Stimulated activated CD4-positive, alpha-beta T cell treated with anti-CD3 and anti-CD28 coated beads, Interleukin-12 subunit alpha, Interleukin-12 subunit beta, amount 100 ng/mL, for 24 hours (primary cell): ENCODE measurements around the gene SLC35B4.

Experiments
- DNase-seq, 2 experiments: peaks; one replicate each; pipeline ENCODE4 v3.0.0-alpha.2; 2020; ENCODE audit warnings: low read depth in 2 of 2

The SLC35B4 gene

DNA sequence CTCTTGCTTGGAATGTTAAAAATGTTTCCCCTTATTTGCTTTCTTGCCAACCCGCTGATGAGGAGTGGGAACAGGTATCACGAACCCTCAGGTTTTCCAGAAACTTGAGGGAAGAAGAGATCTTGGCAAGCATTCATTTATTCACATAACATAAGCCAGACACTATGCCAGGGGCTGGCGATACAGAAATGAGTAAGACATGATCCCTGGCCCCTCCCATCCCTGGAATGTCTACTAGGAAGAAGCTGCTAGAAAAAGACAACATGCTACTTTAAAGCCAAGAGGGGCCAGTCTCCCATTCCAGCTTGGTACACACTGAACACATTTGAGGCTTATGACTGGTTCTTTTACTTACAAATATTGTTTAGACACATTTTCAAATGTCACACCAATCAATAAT is 26.4 kb downstream of the SLC35B4 start:
- DNase-seq = no peak

DNA sequence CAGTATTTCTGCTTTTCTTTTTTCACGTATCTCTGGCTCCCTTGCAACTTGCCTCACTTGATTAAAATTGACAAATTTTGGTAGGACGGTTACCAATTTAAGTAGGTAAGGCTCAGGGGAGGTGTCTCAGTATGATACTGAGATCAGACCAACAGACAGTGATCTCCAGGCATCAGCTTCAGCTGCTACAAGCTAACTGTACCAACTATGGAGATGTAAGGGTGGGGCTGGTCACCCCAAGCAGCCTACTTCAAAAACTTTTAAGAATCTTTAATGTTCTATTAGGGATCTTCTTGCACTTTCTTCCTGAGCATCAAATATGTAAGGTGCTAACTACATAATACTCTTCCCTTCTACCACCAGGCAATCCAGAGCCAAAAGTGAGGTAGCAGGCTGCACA is 26.9 kb downstream of the SLC35B4 start:
- DNase-seq = no peak

DNA sequence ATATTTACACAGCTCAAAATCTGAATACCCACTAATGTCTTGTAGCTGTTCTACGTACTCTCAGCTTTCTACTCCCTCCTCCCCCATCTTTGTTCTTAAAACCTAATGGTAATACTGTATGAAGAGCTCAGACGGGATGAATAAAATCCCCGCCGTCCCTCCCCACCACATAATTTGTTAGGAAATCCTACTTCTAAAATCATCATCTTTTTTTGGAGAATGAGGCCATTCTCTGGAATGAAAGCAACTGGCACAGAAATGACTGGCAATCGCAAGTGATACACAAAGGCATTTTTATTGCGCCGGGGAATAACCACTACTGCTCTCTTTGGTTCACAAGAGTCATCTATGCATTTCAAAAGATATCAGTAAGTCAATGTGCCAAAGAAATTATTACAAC is 27.3 kb downstream of the SLC35B4 start:
- no peak for DNase-seq

DNA sequence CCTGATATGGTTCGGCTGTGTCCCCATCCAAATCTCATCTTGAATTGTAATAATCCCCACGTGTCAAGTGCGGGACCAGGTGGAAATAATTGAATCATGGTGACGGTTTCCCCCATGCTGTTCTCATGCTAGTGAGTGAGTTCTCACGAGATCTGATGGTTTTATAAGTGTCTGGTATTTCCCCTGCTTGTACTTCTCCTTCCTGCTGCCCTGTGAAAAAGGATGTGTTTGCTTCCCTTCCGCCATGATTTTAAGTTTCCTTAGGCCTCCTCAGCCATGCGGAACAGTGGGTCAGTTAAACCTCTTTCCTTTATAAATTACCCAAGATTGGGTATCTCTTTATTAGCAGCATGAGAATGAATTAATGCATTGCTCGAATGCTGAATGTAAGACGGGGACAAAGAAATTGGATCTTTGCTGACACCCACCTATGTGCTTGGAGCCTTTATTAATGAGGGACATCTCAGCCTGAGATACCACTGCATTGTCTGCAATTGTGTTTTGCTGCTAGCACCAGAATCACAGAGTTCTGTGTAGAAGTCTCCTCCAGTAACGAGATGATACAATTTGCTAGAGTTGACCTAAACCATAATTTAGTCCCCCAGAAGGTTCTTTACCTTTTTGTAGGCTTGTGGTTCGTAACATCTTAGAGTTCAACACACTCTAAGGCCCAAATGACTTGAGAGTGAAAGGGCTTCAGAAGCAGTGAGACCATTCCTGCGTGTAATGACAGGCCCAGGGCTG is 28.6 kb downstream of the SLC35B4 start:
- no peak for DNase-seq

DNA sequence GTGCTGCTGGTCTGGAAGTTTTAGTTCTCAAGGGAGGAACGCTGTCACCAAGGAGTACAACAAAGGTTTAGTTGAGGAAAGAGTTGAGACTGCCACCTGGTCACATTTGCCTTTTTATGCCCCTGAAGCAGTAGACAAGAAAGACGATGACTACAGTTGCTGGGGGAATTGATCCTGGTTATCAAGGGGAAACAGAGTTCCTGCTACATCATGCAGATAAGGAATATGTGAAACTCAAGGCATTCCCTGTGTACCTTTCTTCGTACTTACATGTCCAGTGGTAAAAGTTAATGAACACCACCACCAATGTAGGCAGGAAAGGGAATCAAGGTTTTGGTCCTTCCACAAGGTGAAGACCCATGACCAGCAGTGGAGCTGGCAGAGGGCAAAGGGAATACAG is 31.8 kb downstream of the SLC35B4 start:
- no peak for DNase-seq

DNA sequence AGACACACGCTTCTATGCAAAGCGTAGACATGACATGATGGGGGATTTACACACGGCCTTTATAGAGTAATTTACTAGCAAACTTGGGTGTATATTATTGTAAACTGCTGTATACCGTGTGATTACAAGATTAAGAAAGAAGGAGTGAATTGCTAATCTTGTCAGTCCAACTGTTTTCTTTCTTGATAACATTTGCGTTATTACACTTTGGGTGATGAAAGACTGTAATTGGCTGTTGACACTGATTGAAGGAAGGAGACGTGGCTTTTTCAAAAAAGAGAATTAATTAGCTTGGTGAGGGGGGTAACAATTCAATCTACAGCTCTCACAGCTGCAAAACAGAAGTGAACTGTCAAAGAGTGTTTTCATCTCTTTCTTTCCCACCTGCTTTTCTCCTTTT is 32.7 kb downstream of the SLC35B4 start:
- no peak for DNase-seq

DNA sequence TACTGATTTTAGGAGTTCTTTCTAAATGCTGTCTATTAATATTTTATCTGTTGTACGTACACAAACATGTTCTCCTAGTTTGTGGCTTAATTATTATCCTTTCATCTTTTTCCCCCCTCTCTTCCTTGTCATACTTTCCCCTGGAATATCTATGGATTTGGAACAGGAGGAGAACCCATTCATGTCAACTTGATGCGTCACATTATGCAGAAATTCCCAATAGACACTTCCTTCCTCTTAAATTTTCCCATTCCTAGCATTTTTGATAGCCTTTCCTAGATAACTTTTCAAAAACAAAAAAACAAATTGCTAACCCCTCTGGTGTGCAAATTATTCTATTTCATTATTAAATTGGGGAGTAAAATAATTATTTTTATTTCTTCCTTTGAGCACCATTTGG is 36.2 kb downstream of the SLC35B4 start:
- no peak for DNase-seq

DNA sequence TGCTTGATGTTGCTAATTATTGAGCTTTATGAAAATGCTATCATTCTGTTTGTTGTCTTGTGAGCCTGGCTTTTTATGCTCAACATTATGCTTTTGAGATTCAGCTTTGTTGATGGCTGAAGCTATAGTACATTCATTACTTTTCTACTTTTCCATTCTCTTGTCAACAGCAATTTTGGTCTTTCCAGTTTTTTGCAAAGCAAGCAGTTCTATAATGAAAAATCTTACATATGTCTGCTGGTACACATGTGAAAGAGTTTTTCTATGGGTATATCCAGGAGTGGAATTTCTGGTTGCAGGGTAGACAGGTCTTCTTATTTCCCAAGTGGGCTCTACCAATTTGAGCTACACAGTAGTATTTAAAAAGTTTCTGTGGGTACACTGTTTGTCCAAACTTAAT is 36.8 kb downstream of the SLC35B4 start:
- DNase-seq = no peak

DNA sequence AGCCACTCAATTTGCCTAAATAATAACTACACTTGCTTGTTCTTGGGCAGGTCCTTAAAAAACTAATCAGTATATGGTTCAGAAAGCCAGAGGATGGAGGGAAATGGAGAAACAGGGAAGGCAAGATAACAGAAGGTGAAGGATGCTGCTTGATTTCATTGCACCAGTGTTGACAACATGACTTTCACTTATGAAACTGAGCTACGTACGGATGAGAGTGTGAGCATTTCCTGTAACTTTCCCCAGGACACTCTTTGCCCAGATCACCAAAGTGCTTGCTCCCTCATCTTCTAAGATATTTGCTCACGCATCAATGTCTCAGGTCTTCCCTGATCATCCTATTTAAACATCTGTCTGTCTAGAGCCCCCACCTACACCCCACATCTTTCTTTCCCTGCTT is 37.4 kb downstream of the SLC35B4 start:
- DNase-seq = no peak

DNA sequence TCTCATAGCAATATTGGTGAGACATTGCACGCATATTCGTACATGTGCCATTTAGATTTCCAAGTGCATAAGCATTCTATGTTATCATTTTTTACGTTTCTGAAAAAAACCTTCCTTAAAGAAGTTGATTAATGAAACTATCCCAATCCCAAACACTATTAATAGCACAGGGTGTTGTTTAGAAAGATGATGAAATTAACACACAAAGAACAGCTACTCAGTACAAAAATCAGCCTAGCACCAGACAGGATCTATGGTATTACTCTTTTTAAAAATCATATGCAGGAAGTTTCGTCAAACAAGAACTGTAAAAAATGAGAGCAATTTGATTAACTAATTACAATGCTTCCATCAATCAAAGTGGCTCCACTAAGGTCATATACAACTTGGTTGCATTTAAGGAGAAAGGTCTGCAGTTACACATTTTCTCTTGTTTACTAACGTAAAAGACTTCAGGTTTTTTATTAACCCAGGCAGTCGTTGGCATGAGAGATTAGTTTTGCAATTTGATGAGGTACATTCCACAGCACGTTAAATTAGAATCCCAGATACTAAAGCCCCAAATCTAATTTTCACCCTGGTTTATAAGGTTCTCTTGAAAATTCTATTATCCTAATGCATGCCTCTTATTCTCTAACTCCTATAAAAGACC is 38.1 kb downstream of the SLC35B4 start:
- no peak for DNase-seq

DNA sequence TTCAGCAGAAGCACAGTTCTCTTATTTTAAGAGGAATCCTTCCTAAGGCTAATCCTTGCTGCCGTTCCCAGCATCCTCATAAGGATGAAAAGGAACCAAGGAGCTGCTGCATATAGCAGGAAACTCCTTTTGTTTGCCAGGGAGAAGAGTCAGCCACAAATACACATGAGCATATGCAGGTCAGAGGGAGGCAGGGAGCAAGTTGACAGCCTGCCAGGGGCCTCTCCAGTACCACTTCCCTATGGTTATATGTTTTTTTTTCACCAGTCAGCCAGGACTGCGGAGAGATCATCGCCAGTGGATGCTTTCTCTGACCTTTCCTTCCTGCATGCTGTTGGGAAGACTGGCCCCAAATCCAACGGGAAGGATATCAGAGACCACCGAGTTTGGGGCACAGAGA is 39.8 kb downstream of the SLC35B4 start:
- DNase-seq = no peak

DNA sequence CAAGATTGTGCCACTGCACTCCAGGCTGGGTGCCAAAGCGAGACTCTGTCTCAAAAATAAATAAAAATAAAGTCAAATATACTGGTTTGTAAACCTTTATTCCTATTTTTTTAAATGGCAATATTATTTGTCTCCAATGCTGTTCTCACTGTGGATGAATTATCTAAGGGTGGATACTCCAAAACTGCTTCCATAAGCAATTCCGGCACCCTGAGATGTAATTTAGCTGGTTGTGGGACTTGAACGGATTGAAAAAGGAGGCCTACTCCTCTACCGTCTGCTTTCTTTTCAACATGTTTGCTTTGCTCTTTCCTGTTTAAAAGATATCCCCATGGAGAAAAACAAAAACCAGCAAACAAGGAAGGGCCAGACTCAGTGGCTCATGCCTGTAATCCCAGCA is 54.4 kb downstream of the SLC35B4 start:
- no peak for DNase-seq

DNA sequence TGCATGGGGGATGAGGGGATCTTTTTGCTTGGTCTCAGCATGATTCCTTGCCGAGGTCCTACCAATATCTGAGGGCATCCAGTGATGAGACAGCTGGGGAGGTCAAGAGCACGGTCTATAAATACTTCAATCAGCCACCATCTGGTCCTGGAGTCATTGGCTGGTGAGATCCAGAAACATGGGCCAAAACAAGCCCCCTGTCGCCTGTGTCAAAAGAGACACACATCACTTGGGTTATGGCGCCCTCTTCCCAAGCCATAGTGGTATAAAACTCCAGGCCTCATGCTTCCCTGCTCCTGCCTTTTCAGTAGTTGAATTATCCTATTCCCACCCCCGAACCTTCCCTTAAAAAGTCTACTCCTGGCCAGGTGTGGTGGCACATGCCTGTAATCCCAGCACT is 60.9 kb downstream of the SLC35B4 start:
- no peak for DNase-seq

DNA sequence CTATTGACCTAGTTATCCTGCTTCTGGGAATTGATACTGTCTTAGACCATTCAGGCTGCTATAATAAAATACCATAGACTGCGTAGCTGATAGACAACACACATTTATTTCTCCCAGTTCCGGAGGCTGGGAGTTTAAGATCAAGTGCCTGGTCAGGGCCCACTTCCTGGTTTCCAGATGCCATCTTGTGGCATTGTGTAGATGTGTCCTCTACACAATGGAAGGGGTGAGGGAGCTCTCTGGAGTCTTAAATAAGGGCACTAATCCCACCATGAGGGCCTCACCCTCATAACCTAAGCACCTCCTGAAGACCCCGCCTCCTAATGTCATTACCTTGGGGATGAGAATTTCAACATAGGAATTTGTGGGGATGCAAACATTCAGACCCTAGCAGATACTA is 62.4 kb downstream of the SLC35B4 start:
- no peak for DNase-seq

DNA sequence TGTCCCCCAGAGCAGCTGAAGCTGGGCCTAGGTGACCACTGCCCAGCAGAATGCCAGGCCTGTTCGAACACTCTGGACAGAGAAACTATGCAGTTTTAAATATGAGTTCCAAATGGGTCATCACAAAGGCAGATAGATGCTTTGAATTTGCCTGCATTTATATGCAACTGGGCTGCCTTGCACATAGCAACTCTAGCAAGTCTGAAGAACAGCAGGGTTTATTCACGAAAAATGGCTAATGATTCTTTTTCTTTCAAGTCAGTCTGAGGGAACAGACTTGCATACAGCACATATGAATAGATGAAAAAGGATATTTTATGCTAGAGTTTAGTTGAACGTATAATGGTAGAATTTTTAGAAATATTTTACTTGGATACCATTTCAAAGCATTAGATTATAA is 68.5 kb downstream of the SLC35B4 start:
- no peak for DNase-seq

DNA sequence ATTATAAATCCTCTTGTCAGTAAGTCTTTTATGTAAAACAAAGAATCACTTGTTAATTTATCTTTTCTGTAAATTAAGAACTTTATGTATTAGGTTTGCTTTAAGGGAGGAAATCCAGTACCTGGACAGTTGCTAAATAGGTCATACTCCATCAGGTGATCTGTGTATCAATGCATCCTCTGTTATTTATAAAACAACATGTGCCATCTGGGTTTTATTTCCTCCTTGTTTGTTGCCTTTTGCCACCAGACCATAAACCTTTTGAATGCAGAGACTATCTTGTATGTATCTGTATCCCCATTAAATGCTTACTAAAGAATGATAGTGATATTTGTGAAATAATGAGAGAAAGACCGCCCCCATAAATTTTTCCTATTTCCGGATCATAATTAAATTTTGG is 70.0 kb downstream of the SLC35B4 start:
- no peak for DNase-seq

DNA sequence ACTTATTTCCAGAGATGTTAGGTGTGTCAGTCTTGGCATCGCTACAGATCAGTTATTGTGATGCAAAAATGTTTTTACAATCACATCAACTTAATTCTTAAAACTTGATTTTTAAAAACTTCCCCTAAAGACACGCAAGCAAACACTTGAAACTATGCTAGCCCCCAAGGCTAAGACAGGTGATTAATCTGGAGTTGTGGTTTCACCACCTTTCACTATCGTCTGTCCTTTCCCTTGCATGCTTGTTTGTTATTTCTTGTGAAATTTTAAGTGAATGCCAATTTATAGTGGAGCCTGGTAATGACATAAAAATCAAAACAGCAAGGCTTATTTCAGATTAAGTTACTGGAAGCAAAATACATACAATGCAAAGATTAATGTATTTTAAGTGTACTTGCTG is 70.4 kb downstream of the SLC35B4 start:
- DNase-seq = no peak

DNA sequence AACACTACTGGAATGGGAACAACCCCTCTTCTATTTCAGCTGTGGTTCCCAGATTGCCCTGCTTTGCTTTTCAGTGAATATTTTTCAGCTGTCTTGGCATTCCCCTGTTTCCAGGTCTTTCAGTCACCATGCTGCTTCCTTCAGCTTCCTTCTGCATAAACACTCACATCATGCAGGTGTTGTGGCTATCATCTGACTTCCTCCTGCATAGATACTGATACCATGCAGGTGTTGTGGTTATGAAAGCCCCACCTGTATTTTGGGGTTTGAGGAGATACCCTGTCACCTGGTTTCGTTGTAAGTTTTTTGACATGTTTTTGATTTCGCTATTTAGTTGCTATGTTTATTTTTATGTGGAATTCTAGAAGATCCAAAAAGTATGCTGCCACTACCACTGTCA is 71.5 kb downstream of the SLC35B4 start:
- DNase-seq = no peak
